Urothelium cell line (cell line): ENCODE results near the gene RBP7.

Experiments used
- DNase-seq: peaks from one replicate; pipeline ENCODE4 v3.0.0; 2011; ENCODE audit warnings: low spot score, mixed read lengths
- FAIRE-seq: peaks from 2 replicates; lab custom pipeline; 2011; peaks lifted over from hg19 to GRCh38; lab: Jason Lieb, UNC

Gene RBP7

GRCh38 chr1:10064416-10065343, 67.7 kb downstream of the RBP7 start:
- DNase-seq, result no peak
- FAIRE-seq, result no peak

DNA sequence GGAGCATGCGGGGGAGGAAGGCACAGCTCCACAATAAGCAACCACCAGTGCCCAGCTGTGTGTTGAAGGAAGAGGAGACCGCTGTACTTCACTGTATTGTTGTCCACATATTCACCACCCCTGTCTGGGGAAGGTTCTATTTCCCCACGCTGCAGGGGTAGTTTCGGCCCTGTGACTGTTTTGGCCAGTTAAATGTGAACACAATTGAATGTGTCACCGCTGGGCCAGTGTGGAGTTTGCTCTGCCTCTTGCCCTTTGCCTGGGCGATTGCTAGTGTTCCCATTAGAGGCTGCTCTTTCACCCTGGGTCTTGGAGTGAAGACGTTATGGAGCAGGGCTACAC, 68.3 kb downstream of the RBP7 start:
- no peak for DNase-seq
- FAIRE-seq, result no peak
